Trophoblast cell (in vitro differentiated cells and primary cell): Measurements from ENCODE around the gene COL18A1.

Experiments used
- DNase-seq, 2 donors: peaks; one replicate each; pipeline ENCODE4 v3.0.0-alpha.2; 2016
- H2AFZ ChIP-seq: 2 replicates; pipeline ENCODE4 v1.6.1; 2013; ENCODE audit warnings: low read length, moderate library complexity, mild to moderate bottlenecking; ENCODE audit not compliant: insufficient read depth, poor library complexity
- H2AK5ac ChIP-seq: 2 replicates; pipeline ENCODE4 v1.6.1; 2013; ENCODE audit warnings: mild to moderate bottlenecking, low read length
- H2BK120ac ChIP-seq: 2 replicates; pipeline ENCODE4 v1.6.1; 2013; ENCODE audit warnings: low read length, mild to moderate bottlenecking, moderate library complexity; ENCODE audit not compliant: insufficient read depth, poor library complexity
- H2BK12ac ChIP-seq: 2 replicates; pipeline ENCODE4 v1.6.1; 2013; ENCODE audit warnings: mild to moderate bottlenecking, low read length, moderate library complexity
- H2BK5ac ChIP-seq: 2 replicates; pipeline ENCODE4 v1.6.1; 2013; ENCODE audit warnings: low read length, low read depth, moderate library complexity, mild to moderate bottlenecking; ENCODE audit not compliant: poor library complexity
- H3K14ac ChIP-seq: 2 replicates; pipeline ENCODE4 v1.6.1; 2013; ENCODE audit warnings: mild to moderate bottlenecking, low read length
- H3K18ac ChIP-seq: 2 replicates; pipeline ENCODE4 v1.6.1; 2013; ENCODE audit warnings: mild to moderate bottlenecking, low read length
- H3K23ac ChIP-seq: 2 replicates; pipeline ENCODE4 v1.6.1; 2013; ENCODE audit warnings: low read length
- H3K27ac ChIP-seq: 2 replicates; pipeline ENCODE4 v1.5.1; 2013; ENCODE audit warnings: low read depth, mild to moderate bottlenecking, inconsistent platforms, low read length, moderate library complexity
- H3K27me3 ChIP-seq: 2 replicates; pipeline ENCODE4 v1.6.1; 2013; ENCODE audit warnings: inconsistent platforms, mild to moderate bottlenecking, low read length, moderate library complexity; ENCODE audit not compliant: insufficient read depth
- H3K36me3 ChIP-seq, 2 experiments: 1 replicate in 1 of 2; 2 replicates in 1 of 2; pipeline ENCODE4 v1.6.1; 2013; ENCODE audit warnings: low read length in 2 of 2, mild to moderate bottlenecking in 2 of 2, moderate library complexity in 1 of 2; ENCODE audit not compliant: insufficient read depth in 2 of 2, control insufficient read depth in 1 of 2
- H3K4ac ChIP-seq: 2 replicates; pipeline ENCODE4 v1.6.1; 2013; ENCODE audit warnings: low read depth, mild to moderate bottlenecking, low read length, moderate library complexity
- H3K4me1 ChIP-seq, 2 experiments: 1 replicate in 1 of 2; 2 replicates in 1 of 2; pipeline ENCODE4 v1.6.1; 2013; ENCODE audit warnings: low read length in 2 of 2, mild to moderate bottlenecking in 2 of 2, moderate library complexity in 1 of 2; ENCODE audit not compliant: insufficient read depth in 2 of 2, control insufficient read depth in 1 of 2
- H3K4me2 ChIP-seq: 2 replicates; pipeline ENCODE4 v1.6.1; 2013; ENCODE audit warnings: inconsistent platforms, mild to moderate bottlenecking, low read length, moderate library complexity
- H3K4me3 ChIP-seq: 2 replicates; pipeline ENCODE4 v1.5.1; 2013; ENCODE audit warnings: mild to moderate bottlenecking, low read depth, low read length, inconsistent platforms
- H3K79me1 ChIP-seq: one replicate; pipeline ENCODE4 v1.6.1; 2013; ENCODE audit warnings: low read length
- H3K79me2 ChIP-seq: 2 replicates; pipeline ENCODE4 v1.6.1; 2013; ENCODE audit warnings: low read length, mild to moderate bottlenecking; ENCODE audit not compliant: control insufficient read depth, insufficient read depth, poor library complexity
- H3K9ac ChIP-seq: 2 replicates; pipeline ENCODE4 v1.6.1; 2013; ENCODE audit warnings: mild to moderate bottlenecking, low read length
- H3K9me3 ChIP-seq: 2 replicates; pipeline ENCODE4 v1.6.1; 2013; ENCODE audit warnings: low read depth, mild to moderate bottlenecking, control low read depth, inconsistent platforms, low read length; ENCODE audit not compliant: insufficient read depth
- H4K12ac ChIP-seq: 2 replicates; pipeline ENCODE4 v1.6.1; 2013; ENCODE audit warnings: low read depth, mild to moderate bottlenecking, low read length, moderate library complexity
- H4K8ac ChIP-seq: 2 replicates; pipeline ENCODE4 v1.6.1; 2013; ENCODE audit warnings: low read depth, mild to moderate bottlenecking, low read length, moderate library complexity
- H4K91ac ChIP-seq: one replicate; pipeline ENCODE4 v1.6.1; 2013; ENCODE audit warnings: low read depth, mild to moderate bottlenecking, low read length, moderate library complexity
- whole genome bisulfite sequencing: extraction: QIAGEN DNeasy Blood & Tissue Kit; methylation state at CpG from one replicate; pipeline ENCODE4 v1.1.7; 2013; ENCODE audit warnings: missing lambda C conversion rate; ENCODE audit not compliant: insufficient read length, insufficient coverage; ENCODE audit errors: extremely low coverage; 5-methylcytosine and 5-hydroxymethylcytosine counted together

Gene COL18A1

DNA sequence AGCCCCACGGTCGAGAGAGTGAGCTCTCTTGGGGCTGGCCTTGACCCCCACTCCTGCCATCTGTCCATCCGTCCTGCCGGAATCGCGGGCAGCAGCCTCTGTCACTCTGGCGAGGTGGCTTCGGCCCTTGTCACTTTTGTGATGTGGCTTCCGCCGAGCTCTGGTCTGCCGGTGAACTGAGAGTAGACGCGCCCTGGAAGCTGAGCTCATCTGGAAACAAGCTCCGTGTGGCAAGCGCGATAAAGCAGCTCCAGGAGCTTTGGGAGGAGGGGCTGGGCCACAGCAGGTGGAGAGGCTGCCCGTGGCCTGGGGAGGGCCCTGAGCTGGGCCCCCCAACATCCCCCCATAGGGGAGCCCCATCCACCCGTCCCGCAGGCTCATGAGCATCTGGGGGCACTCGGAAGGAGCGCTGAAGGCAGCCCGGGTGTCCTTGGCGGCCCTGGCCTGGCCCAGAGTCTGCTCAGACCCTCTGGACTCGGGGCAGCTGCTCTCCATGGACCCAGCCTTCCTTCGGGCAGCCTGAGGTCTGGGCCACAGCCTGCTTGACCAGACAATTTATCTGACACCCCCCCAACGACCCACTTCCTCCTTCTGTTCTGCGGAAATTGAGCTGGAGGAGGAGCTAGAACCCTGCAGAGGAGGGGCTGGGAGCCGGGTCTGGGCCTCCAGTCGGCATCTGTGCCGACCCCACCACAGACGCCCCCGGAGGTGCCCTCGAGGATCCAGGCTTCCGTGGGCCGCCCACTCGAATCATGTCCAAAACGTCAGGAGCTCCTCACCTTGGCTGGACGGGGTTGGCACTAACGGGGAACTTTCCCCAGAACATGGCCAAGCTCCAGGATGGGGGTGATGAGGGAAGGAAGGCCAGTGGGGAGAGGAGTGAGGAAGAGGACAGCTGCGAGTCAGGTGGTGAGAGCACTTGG lies 78.2 kb downstream of the COL18A1 start:
- peaks cover 76 to 85% of the 10 kb centered on the region in 2 experiments for H3K36me3 ChIP-seq
- DNase-seq: no peak
- H3K18ac ChIP-seq: no peak overlapping the region
- no peak overlapping the region for H3K4ac ChIP-seq
- no peak overlapping the region for H3K9ac ChIP-seq
- no peak overlapping the region for H4K91ac ChIP-seq
- no CpG with 5 or more reads among the region's 40 CpGs for WGBS
- no peak overlapping the region for H2AK5ac ChIP-seq
- H3K27ac ChIP-seq: no peak overlapping the region
- H3K4me1 ChIP-seq: no peaks in the 10 kb centered on the region
- no peak overlapping the region for H2BK5ac ChIP-seq
- no peak overlapping the region for H4K12ac ChIP-seq
- H2AFZ ChIP-seq: no peak overlapping the region
- no peak overlapping the region for H4K8ac ChIP-seq
- no peaks in the 10 kb centered on the region for H3K79me1 ChIP-seq
- no peaks in the 10 kb centered on the region for H3K27me3 ChIP-seq
- peaks cover 18% of the 10 kb centered on the region for H3K9me3 ChIP-seq
- H3K4me2 ChIP-seq: no peak overlapping the region
- H3K4me3 ChIP-seq: no peak overlapping the region
- H2BK12ac ChIP-seq: no peak overlapping the region
- H3K79me2 ChIP-seq: no peaks in the 10 kb centered on the region
- H2BK120ac ChIP-seq: no peak overlapping the region
- H3K23ac ChIP-seq: no peak overlapping the region
- H3K14ac ChIP-seq: no peak overlapping the region

DNA sequence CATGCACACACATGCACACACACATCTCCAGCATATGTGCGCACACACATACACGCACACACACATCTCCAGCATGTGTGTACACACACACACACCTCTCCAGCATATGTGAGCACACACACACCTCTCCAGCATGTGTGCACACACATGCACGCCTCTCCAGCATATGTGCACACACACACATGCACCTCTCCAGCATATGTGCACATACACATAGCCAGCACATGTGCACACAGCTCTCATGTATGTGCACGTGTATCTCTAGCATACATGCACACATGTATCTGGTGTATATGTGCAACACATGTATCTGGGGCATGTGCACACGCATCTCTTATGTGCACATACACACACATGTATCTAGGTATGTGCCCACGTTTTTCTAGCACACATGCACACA lies 79.4 kb downstream of the COL18A1 start:
- Histone ChIP-seq H3K27me3 (no peaks in the 10 kb centered on the region), H3K9ac (peak overlapping the region; percentile 6), H2AK5ac (no peak overlapping the region), H3K9me3 (peaks cover 12% of the 10 kb centered on the region), H2BK12ac (no peak overlapping the region), H3K36me3 (peaks cover 74 to 85% of the 10 kb centered on the region in 2 experiments), H2AFZ (no peak overlapping the region), H3K79me1 (no peaks in the 10 kb centered on the region), H2BK120ac (no peak overlapping the region), H4K91ac (no peak overlapping the region), H3K79me2 (no peaks in the 10 kb centered on the region), H4K12ac (no peak overlapping the region), H3K4me2 (no peak overlapping the region), H4K8ac (no peak overlapping the region), H2BK5ac (no peak overlapping the region), H3K27ac (no peak overlapping the region), H3K14ac (no peak overlapping the region), H3K4ac (no peak overlapping the region), H3K18ac (no peak overlapping the region), H3K23ac (no peak overlapping the region), H3K4me1 (no peaks in the 10 kb centered on the region), H3K4me3 (peak overlapping the region; percentile 34)
- no peak for DNase-seq
- whole genome bisulfite sequencing: no CpG with 5 or more reads among the region's 6 CpGs

DNA sequence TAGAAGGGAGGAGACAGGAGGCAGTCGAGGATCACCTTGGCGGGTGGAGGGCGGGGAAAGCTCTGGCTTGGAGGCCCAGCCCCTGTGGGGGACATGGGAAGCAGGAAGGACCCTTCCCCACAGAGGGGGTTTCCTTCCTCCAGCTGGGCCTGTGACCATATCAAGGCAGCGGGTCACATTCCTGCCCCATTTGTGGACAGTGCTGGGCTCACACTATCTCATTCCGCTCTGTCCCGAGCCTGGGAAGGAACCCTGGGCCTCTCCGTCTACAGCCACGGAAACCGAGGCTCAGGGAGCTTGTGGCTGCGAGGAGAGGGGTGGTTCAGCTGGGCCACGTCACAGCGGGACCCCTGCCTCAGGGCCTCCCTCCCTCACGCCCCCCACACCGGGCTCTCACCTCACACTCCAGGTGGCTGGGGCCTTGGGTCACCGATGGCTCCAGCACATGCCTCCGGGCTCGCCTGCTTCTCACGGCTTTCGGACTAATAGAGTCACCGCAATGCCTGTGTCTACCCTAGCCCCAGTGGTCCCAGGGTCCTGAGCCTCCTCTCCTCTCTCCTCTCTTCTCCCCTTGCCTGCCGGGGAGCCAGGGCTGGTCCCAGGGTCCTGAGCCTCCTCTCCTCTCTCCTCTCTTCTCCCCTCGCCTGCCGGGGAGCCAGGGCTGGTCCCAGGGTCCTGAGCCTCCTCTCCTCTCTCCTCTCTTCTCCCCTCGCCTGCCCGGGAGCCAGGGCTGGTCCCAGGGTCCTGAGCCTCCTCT lies 80.9 kb downstream of the COL18A1 start:
- Histone ChIP-seq H4K8ac (no peak overlapping the region), H3K79me1 (no peaks in the 10 kb centered on the region), H4K12ac (peak overlapping the region; percentile 37), H3K4me1 (no peaks in the 10 kb centered on the region), H3K79me2 (no peaks in the 10 kb centered on the region), H3K14ac (no peak overlapping the region), H3K4ac (no peak overlapping the region), H3K36me3 (peaks cover 67 to 79% of the 10 kb centered on the region in 2 experiments), H3K9me3 (peaks cover 12% of the 10 kb centered on the region), H3K23ac (no peak overlapping the region), H2AK5ac (no peak overlapping the region), H3K4me3 (no peak overlapping the region), H4K91ac (no peak overlapping the region), H2BK120ac (no peak overlapping the region), H2AFZ (no peak overlapping the region), H3K4me2 (no peak overlapping the region), H3K18ac (no peak overlapping the region), H2BK5ac (no peak overlapping the region), H3K27me3 (no peaks in the 10 kb centered on the region), H3K27ac (no peak overlapping the region), H2BK12ac (no peak overlapping the region), H3K9ac (no peak overlapping the region)
- DNase-seq: no peak
- WGBS: no CpG with 5 or more reads among the region's 25 CpGs

DNA sequence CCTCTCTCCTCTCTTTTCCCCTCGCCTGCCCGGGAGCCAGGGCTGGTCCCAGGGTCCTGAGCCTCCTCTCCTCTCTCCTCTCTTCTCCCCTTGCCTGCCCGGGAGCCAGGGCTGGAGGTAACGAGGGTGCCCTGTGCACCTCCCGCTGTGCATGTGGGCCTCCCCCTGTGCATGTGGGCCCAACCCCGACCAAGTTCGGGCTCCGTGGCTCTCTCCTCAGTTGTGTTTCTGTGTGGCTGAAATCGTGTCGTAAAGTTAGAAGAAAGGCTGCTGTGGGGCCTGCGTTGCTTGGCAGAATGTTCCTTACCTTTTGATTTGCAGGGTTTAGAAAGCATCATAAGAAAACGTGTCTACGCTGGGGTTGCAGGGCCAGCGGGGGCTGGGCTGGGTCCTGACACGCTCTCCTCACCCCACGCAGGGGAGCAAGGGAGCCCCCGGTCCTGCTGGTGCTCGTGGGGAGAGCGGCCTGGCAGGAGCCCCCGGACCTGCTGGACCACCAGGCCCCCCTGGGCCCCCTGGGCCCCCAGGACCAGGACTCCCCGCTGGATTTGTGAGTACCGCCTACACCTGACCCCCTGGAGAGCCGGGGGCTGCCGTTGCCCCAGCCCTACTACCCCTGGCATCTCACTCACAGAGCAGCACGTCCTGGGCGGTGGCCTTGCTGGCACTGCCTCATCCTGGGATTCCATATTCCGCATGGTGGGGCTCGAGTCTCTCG lies 81.6 kb downstream of the COL18A1 start:
- H3K23ac ChIP-seq: no peak overlapping the region
- H3K4me2 ChIP-seq: no peak overlapping the region
- H3K4ac ChIP-seq: no peak overlapping the region
- no peak overlapping the region for H3K27ac ChIP-seq
- no peak overlapping the region for H2BK120ac ChIP-seq
- H3K27me3 ChIP-seq: no peaks in the 10 kb centered on the region
- no peak overlapping the region for H3K4me3 ChIP-seq
- no peak for DNase-seq
- H2AFZ ChIP-seq: no peak overlapping the region
- H2BK12ac ChIP-seq: no peak overlapping the region
- H2AK5ac ChIP-seq: no peak overlapping the region
- no peak overlapping the region for H4K91ac ChIP-seq
- H2BK5ac ChIP-seq: no peak overlapping the region
- H3K18ac ChIP-seq: no peak overlapping the region
- H3K4me1 ChIP-seq: no peaks in the 10 kb centered on the region
- no peak overlapping the region for H4K8ac ChIP-seq
- H4K12ac ChIP-seq: no peak overlapping the region
- H3K9me3 ChIP-seq: peaks cover 9% of the 10 kb centered on the region
- no peaks in the 10 kb centered on the region for H3K79me2 ChIP-seq
- H3K79me1 ChIP-seq: no peaks in the 10 kb centered on the region
- WGBS: no CpG with 5 or more reads among the region's 29 CpGs
- H3K14ac ChIP-seq: no peak overlapping the region
- H3K9ac ChIP-seq: no peak overlapping the region
- peaks cover 66 to 78% of the 10 kb centered on the region in 2 experiments for H3K36me3 ChIP-seq
